AG09319 (cell line): Measurements from ENCODE around the gene CTIF.

Experiments used
- DNase-seq: peaks from one replicate; pipeline ENCODE4 v3.0.0-alpha.2; 2010; ENCODE audit warnings: low read depth; ENCODE audit errors: extremely low read depth
- CTCF ChIP-seq: IDR thresholded peaks from 2 replicates; pipeline ENCODE4 v1.5.1; 2011; ENCODE audit warnings: low read depth, mild to moderate bottlenecking, inconsistent platforms, low read length, moderate library complexity

The CTIF gene

GRCh38 chr18:48785736-48786454 is 247.1 kb downstream of the CTIF start:
- no peak for DNase-seq
- TF ChIP-seq CTCF, result no peak

DNA sequence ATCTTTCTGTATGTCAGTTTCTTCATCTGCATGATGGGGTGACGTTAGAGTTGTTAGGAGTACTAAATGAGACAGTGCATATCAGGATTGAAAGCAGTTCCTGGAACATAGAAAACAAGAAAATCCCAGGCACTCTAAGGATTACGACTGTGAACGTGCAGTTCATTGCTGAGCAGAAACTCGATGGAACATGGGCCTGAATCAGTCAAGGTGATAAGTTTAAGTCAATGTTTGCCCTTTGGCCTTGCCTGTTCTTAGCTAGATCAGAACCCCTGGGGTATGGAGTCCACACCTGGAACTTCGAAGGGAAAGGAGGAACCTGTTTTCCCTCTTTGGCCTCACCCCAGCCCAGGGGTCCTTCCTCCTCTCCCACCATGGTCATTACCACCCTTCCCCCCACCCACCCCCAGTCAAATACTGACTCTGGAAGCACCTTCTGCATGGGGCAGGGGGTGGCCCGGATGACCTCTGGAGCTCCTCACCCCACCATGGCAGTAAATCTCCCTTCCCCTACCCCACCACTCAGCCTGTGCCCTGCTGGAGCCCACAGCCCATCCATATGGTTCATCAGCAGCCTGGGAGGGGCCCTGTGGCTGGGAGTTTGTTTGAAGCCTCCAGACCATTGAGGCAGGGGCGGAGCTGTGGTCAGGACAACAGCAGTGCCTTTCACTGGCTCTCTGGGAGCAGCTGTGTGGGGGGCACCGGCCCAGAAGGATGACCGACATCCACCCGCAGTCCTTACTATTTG is 247.8 kb downstream of the CTIF start:
- TF ChIP-seq CTCF, result no peak
- DNase-seq, result no peak

- no peak for TF ChIP-seq CTCF
- no peak for DNase-seq
These were observed 248.6 kb downstream of the CTIF start for GRCh38 chr18:48787203-48788151.

- no peak for TF ChIP-seq CTCF
- DNase-seq, result no peak
These were observed 249.5 kb downstream of the CTIF start for GRCh38 chr18:48788373-48788772.

DNA sequence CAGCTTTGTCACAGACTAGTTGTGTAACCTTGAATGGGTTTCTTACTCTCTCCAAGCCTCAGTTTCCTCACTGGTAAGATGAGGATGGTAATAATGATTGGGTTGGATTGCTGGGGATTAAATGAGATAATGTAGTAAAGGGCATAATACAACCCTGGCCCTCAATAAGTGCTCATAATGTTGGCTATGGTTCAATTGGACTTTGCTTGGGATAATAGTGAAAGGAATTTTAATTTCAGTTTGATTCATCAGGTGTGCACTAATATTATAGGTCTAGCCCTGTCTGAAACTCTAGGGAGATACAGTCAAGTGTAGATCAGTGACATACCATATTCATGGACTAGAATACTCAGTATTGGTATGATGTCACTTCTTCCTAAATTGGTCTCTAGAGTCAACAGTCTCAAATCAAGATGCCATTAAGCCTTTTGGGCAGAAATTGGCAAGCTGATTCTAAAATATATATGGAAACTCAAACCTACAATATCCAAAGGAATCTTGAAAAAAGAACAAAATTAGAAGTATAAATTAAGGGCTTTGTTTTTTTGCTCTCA is 250.5 kb downstream of the CTIF start:
- no peak for DNase-seq
- no peak for TF ChIP-seq CTCF

GRCh38 chr18:48790226-48790863 is 251.5 kb downstream of the CTIF start:
- no peak for DNase-seq
- no peak for TF ChIP-seq CTCF
